ENCODE results near the gene ZNF614.

DNA sequence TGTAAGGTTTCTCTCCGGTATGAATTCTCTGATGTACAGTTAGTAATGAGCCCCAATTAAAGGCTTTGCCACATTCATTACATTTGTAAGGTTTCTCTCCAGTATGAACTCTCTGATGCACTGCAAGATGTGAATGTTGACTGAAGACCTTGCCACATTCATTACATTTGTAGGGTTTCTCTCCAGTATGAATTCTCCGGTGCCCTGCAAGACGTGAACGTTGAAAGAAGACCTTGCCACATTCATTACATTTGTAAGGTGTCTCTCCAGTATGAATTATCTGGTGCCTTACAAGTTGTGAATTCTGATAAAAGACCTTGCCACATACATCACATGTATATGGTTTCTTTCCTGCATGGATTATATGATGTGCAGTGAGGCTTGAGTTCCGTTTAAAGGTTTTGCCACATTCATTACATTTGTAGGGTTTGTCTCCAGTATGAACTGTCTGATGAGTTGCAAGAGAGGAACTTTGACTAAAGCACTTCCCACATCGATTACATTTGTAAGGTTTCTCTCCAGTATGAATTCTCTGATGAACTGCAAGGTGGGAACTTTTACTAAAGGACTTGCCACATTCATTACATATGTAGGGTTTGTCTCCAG lies 38.2 kb upstream of the ZNF614 start:
- TF ChIP-seq POLR2A (IDR thresholded peaks at IDR 0.05; ENCODE audit: low read depth) = no peak
- TF ChIP-seq, protein P1, sequence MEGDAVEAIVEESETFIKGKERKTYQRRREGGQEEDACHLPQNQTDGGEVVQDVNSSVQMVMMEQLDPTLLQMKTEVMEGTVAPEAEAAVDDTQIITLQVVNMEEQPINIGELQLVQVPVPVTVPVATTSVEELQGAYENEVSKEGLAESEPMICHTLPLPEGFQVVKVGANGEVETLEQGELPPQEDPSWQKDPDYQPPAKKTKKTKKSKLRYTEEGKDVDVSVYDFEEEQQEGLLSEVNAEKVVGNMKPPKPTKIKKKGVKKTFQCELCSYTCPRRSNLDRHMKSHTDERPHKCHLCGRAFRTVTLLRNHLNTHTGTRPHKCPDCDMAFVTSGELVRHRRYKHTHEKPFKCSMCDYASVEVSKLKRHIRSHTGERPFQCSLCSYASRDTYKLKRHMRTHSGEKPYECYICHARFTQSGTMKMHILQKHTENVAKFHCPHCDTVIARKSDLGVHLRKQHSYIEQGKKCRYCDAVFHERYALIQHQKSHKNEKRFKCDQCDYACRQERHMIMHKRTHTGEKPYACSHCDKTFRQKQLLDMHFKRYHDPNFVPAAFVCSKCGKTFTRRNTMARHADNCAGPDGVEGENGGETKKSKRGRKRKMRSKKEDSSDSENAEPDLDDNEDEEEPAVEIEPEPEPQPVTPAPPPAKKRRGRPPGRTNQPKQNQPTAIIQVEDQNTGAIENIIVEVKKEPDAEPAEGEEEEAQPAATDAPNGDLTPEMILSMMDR (IDR thresholded peaks at IDR 0.05) = no peak
- TF ChIP-seq POLR2AphosphoS5 (IDR thresholded peaks at IDR 0.05) = no peak
- TF ChIP-seq EP300 (IDR thresholded peaks at IDR 0.05) = no peak
